ENCODE data around the gene TMEM132D. TPM values are rescaled to one million over a fixed set of nuclear protein-coding genes. Genes with fewer than 3 reads are reported as not detected.

Gene TMEM132D
- total and polyA plus RNA-seq, 5 donors from 2014 or later = not detected

DNA sequence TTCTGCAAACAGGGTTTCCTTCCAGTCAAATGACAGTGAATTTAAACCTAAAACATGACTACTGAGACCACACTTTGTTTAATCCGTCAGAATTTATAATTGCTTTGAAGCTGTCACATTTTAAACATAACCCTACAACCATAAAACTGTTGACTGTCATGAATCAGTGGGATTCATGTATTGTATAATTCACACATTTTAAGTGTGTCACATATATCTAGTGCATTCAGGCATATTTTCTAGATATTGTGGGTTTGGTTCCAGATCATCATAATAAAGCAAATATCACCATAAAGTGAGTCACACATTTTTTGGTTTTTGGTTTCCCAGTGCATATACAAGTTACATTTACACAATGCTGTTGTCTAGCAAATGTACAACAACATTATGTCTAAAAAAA is 304.4 kb downstream of the TMEM132D start:
- ATAC-seq (ENCODE audit: low read depth in 2 of 2) (no peak), DNase-seq (no peak)
- H3K36me3 ChIP-seq (ENCODE audit: control insufficient read depth, insufficient read depth, low read length) = no peaks in the 10 kb centered on the region

DNA sequence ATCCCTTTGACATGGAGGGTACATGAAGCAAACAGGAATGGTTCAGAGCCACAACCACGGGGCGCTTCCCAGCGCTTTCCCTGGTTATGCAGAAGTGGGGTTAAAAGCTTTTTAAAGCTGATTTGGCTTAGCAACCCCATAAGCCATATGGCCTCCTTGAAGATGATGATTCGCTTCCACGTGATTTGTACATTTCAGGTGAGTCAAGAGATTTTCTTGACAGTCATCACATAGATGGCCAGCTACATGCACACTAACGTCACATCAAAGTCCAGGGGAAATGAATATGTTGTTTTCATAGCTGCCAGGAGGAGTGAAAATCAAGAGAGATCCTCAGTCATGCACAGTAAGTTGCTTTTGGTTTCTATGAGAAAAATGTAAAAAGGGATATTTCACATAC is 309.7 kb downstream of the TMEM132D start:
- Mint-ChIP-seq H3K4me1 (no peaks in the 10 kb centered on the region), H3K27ac (no peak overlapping the region), H3K9me3 (peaks cover 0 to 12% (median 6%) of the 10 kb centered on the region in 7 donors), H3K4me3 (no peak overlapping the region), H3K36me3 (no peaks in the 10 kb centered on the region), H3K27me3 (no peaks in the 10 kb centered on the region)
- no peaks in the 10 kb centered on the region for H3K9me3 ChIP-seq (ENCODE audit: control insufficient read depth in 2 of 2, low read length in 2 of 2)
- no peak overlapping the region for H3K4me3 ChIP-seq (ENCODE audit: low read depth, low read length)
- DNase-seq (no peak), ATAC-seq (ENCODE audit: low read depth in 2 of 2) (no peak)
- H3K27ac ChIP-seq (ENCODE audit: insufficient read depth, low read length, poor library complexity, severe bottlenecking) = no peak overlapping the region
- no peaks in the 10 kb centered on the region for H3K27me3 ChIP-seq (ENCODE audit: control insufficient read depth, insufficient read depth, low read length)
- H3K4me1 ChIP-seq (ENCODE audit: control insufficient read depth, insufficient read depth, low read length, poor library complexity, severe bottlenecking) = no peaks in the 10 kb centered on the region
- no peaks in the 10 kb centered on the region for H3K36me3 ChIP-seq (ENCODE audit: control insufficient read depth, insufficient read depth, low read length)

More for the DNA sequence above, 304.4 kb downstream of the TMEM132D start:
- Mint-ChIP-seq H3K36me3 (no peaks in the 10 kb centered on the region), H3K4me1 (no peaks in the 10 kb centered on the region), H3K27ac (no peak overlapping the region), H3K9me3 (peaks cover 0 to 24% (median 4%) of the 10 kb centered on the region in 7 donors), H3K4me3 (no peak overlapping the region), H3K27me3 (no peaks in the 10 kb centered on the region)
- Histone ChIP-seq H3K27ac (ENCODE audit: insufficient read depth, low read length, poor library complexity, severe bottlenecking) (no peak overlapping the region), H3K4me1 (ENCODE audit: control insufficient read depth, insufficient read depth, low read length, poor library complexity, severe bottlenecking) (no peaks in the 10 kb centered on the region), H3K4me3 (ENCODE audit: low read depth, low read length) (no peak overlapping the region), H3K27me3 (ENCODE audit: control insufficient read depth, insufficient read depth, low read length) (no peaks in the 10 kb centered on the region), H3K9me3 (ENCODE audit: control insufficient read depth in 2 of 2, low read length in 2 of 2) (no peaks in the 10 kb centered on the region)

DNA sequence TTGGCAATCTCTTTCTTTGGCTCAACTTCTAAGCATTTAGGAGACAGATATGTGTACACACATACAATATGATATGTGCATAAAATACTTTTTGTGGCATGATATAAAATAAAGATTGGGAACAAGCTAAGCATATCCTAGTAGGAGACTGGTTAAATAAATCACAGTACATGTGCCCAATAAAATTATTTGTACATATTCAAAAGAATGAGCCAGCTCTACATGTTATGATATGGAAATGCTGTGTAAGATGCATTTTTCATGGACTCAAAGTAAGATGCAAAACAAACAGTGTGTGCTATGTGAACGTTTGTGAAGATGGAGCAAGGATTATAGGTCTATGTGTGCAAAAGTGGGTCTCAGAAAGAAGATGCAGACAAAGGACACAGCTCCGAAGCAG is 311.4 kb downstream of the TMEM132D start:
- H3K36me3 Mint-ChIP-seq = no peaks in the 10 kb centered on the region
- Histone ChIP-seq H3K27ac (ENCODE audit: insufficient read depth, low read length, poor library complexity, severe bottlenecking) (no peak overlapping the region), H3K4me1 (ENCODE audit: control insufficient read depth, insufficient read depth, low read length, poor library complexity, severe bottlenecking) (no peaks in the 10 kb centered on the region), H3K9me3 (ENCODE audit: control insufficient read depth in 2 of 2, low read length in 2 of 2) (no peaks in the 10 kb centered on the region), H3K27me3 (ENCODE audit: control insufficient read depth, insufficient read depth, low read length) (no peaks in the 10 kb centered on the region), H3K4me3 (ENCODE audit: low read depth, low read length) (no peak overlapping the region), H3K36me3 (ENCODE audit: control insufficient read depth, insufficient read depth, low read length) (no peaks in the 10 kb centered on the region)
- DNase-seq (no peak), ATAC-seq (ENCODE audit: low read depth in 2 of 2) (no peak)
- H3K4me3 Mint-ChIP-seq = no peak overlapping the region
- peak overlapping the region in 1 of 3 donors; percentile 10 for H3K27ac Mint-ChIP-seq
- H3K27me3 Mint-ChIP-seq = no peaks in the 10 kb centered on the region
- no peaks in the 10 kb centered on the region for H3K4me1 Mint-ChIP-seq
- peaks cover 1 to 17% (median 6%) of the 10 kb centered on the region in 7 donors for H3K9me3 Mint-ChIP-seq

DNA sequence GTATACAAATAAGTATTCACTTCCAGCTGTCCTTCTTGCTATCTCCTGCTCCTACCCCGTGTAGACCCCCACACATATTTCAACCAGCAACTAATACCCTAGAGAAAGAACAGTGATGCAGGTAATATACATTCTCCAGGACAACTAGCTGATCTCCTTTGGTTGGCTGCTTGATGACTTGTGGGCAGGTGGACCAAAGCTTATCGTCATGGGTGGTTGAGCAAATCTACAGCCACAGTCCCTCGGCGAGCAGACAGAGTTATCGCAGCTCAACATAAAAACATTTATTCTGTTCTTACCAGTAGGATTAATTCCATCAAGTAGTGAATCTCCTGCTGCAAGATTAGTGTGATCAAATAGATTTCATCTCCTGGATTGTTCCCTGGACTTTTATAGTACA is 314.3 kb downstream of the TMEM132D start:
- peaks cover 3 to 29% (median 13%) of the 10 kb centered on the region in 7 donors for H3K9me3 Mint-ChIP-seq
- Histone ChIP-seq H3K36me3 (ENCODE audit: control insufficient read depth, insufficient read depth, low read length) (no peaks in the 10 kb centered on the region), H3K4me1 (ENCODE audit: control insufficient read depth, insufficient read depth, low read length, poor library complexity, severe bottlenecking) (no peaks in the 10 kb centered on the region), H3K27me3 (ENCODE audit: control insufficient read depth, insufficient read depth, low read length) (no peaks in the 10 kb centered on the region), H3K9me3 (ENCODE audit: control insufficient read depth in 2 of 2, low read length in 2 of 2) (no peaks in the 10 kb centered on the region), H3K4me3 (ENCODE audit: low read depth, low read length) (no peak overlapping the region), H3K27ac (ENCODE audit: insufficient read depth, low read length, poor library complexity, severe bottlenecking) (no peak overlapping the region)
- H3K27me3 Mint-ChIP-seq = no peaks in the 10 kb centered on the region
- no peak for DNase-seq
- no peaks in the 10 kb centered on the region for H3K36me3 Mint-ChIP-seq
- H3K27ac Mint-ChIP-seq = no peak overlapping the region
- no peak for ATAC-seq (ENCODE audit: low read depth in 2 of 2)
- H3K4me1 Mint-ChIP-seq = no peaks in the 10 kb centered on the region
- H3K4me3 Mint-ChIP-seq = no peak overlapping the region

DNA sequence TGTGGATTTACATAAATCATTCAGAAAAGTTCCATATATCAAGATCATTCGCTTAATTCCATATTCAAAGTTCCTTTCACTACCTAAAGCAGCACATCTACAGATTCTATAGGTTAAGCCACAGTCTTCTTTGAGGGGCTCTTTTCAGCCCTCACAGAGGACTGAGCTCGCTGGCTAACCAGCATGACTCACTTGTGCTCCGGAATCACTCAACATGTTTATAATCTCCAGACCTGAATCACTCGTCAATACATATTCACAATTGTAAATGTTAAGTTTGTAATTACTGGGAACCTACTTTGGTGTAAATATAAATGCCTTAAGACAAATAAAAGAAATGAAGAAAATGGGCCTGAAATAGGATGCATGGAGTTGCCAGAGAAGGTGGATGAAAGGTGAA is 315.7 kb downstream of the TMEM132D start:
- Mint-ChIP-seq H3K4me1 (no peaks in the 10 kb centered on the region), H3K27me3 (no peaks in the 10 kb centered on the region), H3K27ac (no peak overlapping the region), H3K4me3 (no peak overlapping the region), H3K36me3 (no peaks in the 10 kb centered on the region), H3K9me3 (peaks cover 4 to 29% (median 13%) of the 10 kb centered on the region in 7 donors)
- ATAC-seq (ENCODE audit: low read depth in 2 of 2) = no peak
- no peaks in the 10 kb centered on the region for H3K27me3 ChIP-seq (ENCODE audit: control insufficient read depth, insufficient read depth, low read length)
- no peak for DNase-seq
- H3K4me3 ChIP-seq (ENCODE audit: low read depth, low read length) = no peak overlapping the region
- H3K36me3 ChIP-seq (ENCODE audit: control insufficient read depth, insufficient read depth, low read length) = no peaks in the 10 kb centered on the region
- no peaks in the 10 kb centered on the region for H3K9me3 ChIP-seq (ENCODE audit: control insufficient read depth in 2 of 2, low read length in 2 of 2)
- no peaks in the 10 kb centered on the region for H3K4me1 ChIP-seq (ENCODE audit: control insufficient read depth, insufficient read depth, low read length, poor library complexity, severe bottlenecking)
- no peak overlapping the region for H3K27ac ChIP-seq (ENCODE audit: insufficient read depth, low read length, poor library complexity, severe bottlenecking)

DNA sequence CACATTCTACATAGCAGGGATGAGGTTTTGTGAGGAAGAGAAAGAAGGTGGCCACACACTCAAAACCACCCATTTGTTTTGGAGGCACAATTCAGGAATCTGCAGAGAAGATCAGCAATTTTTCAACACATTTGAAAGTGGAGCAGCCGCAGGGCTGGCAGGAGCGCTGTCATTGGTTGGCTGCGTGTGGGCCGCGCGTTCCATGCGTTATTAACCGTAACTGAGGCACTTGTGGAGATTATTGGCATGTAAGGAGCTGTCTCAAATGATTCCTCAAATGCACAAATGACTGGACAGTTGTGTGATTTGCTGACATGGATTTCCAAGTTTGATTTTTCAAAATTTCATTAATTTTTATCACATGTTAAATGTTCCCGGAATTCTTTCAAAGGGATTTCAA is 318.5 kb downstream of the TMEM132D start:
- Mint-ChIP-seq H3K36me3 (no peaks in the 10 kb centered on the region), H3K4me1 (no peaks in the 10 kb centered on the region), H3K4me3 (no peak overlapping the region), H3K27me3 (no peaks in the 10 kb centered on the region), H3K9me3 (peaks cover 1 to 36% (median 12%) of the 10 kb centered on the region in 7 donors), H3K27ac (no peak overlapping the region)
- Histone ChIP-seq H3K36me3 (ENCODE audit: control insufficient read depth, insufficient read depth, low read length) (no peaks in the 10 kb centered on the region), H3K4me1 (ENCODE audit: control insufficient read depth, insufficient read depth, low read length, poor library complexity, severe bottlenecking) (no peaks in the 10 kb centered on the region), H3K27ac (ENCODE audit: insufficient read depth, low read length, poor library complexity, severe bottlenecking) (no peak overlapping the region), H3K4me3 (ENCODE audit: low read depth, low read length) (no peak overlapping the region), H3K27me3 (ENCODE audit: control insufficient read depth, insufficient read depth, low read length) (no peaks in the 10 kb centered on the region), H3K9me3 (ENCODE audit: control insufficient read depth in 2 of 2, low read length in 2 of 2) (no peaks in the 10 kb centered on the region)
- DNase-seq (no peak), ATAC-seq (ENCODE audit: low read depth in 2 of 2) (no peak)

DNA sequence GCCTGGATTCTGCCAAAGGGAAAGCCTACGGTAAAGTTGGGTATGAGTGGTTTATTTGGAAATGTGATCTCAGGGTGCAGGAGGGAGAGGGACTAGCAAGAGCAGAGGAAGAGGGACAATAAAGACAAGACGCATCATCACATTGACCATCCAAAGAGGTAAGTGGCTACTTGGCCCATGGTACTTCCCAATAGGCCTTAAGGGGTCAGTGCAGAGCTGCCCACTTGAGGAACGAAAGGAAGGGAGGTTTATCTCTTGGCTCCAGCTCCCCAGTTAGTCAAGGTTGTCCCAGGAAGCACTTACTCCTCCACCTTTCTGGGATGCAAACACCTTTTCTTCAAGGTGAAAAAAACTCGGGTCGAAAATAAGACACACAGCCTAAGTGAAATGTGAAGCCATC is 323.9 kb downstream of the TMEM132D start:
- ATAC-seq (ENCODE audit: low read depth in 2 of 2) = no peak
- no peak overlapping the region for H3K27ac ChIP-seq (ENCODE audit: insufficient read depth, low read length, poor library complexity, severe bottlenecking)
- Mint-ChIP-seq H3K36me3 (peaks cover 4% of the 10 kb centered on the region), H3K4me3 (no peak overlapping the region), H3K9me3 (peaks cover 0 to 26% (median 9%) of the 10 kb centered on the region in 7 donors), H3K27me3 (no peaks in the 10 kb centered on the region), H3K27ac (no peak overlapping the region), H3K4me1 (no peaks in the 10 kb centered on the region)
- no peaks in the 10 kb centered on the region for H3K9me3 ChIP-seq (ENCODE audit: control insufficient read depth in 2 of 2, low read length in 2 of 2)
- H3K4me3 ChIP-seq (ENCODE audit: low read depth, low read length) = no peak overlapping the region
- no peaks in the 10 kb centered on the region for H3K36me3 ChIP-seq (ENCODE audit: control insufficient read depth, insufficient read depth, low read length)
- no peak for DNase-seq
- no peaks in the 10 kb centered on the region for H3K4me1 ChIP-seq (ENCODE audit: control insufficient read depth, insufficient read depth, low read length, poor library complexity, severe bottlenecking)
- H3K27me3 ChIP-seq (ENCODE audit: control insufficient read depth, insufficient read depth, low read length) = no peaks in the 10 kb centered on the region

DNA sequence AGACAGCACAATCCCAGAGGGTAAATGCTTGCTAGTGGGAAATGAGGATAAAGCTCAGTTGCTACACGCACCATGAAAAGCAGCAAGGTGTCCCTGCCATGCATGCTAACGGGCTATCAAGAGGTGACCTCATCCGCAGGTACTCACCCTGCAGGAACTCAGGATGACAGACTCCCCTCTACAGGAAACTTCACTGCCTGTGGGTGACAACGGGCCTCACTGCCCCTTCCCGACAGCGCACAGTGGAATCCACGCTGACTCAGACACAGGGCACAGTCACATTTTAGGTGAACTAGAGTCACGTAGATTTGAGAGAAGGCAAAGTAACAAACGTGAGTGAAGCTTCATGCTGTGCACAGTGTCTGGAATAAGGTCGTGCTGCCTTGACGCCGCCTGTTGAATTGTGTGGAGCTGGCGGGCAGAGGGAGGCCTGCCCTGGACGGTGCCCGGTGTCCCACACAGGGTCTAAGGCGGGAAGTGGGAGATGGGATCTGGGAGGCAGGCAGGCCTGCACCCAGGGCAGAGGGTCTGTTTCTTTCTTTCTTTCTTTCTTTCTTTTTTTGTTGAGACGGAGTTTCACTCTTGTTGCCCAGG is 331.8 kb downstream of the TMEM132D start:
- no peaks in the 10 kb centered on the region for H3K36me3 Mint-ChIP-seq
- H3K4me1 Mint-ChIP-seq = no peaks in the 10 kb centered on the region
- no peak overlapping the region for H3K4me3 Mint-ChIP-seq
- H3K36me3 ChIP-seq (ENCODE audit: control insufficient read depth, insufficient read depth, low read length) = no peaks in the 10 kb centered on the region
- no peak for DNase-seq
- no peak overlapping the region for H3K4me3 ChIP-seq (ENCODE audit: low read depth, low read length)
- H3K9me3 Mint-ChIP-seq = peaks cover 0 to 8% (median 7%) of the 10 kb centered on the region in 7 donors
- no peaks in the 10 kb centered on the region for H3K27me3 ChIP-seq (ENCODE audit: control insufficient read depth, insufficient read depth, low read length)
- H3K9me3 ChIP-seq (ENCODE audit: control insufficient read depth in 2 of 2, low read length in 2 of 2) = no peaks in the 10 kb centered on the region
- no peaks in the 10 kb centered on the region for H3K4me1 ChIP-seq (ENCODE audit: control insufficient read depth, insufficient read depth, low read length, poor library complexity, severe bottlenecking)
- H3K27me3 Mint-ChIP-seq = no peaks in the 10 kb centered on the region
- peak overlapping the region in 1 of 3 donors; percentile 63 for H3K27ac Mint-ChIP-seq
- ATAC-seq (ENCODE audit: low read depth in 2 of 2) = no peak
- H3K27ac ChIP-seq (ENCODE audit: insufficient read depth, low read length, poor library complexity, severe bottlenecking) = no peak overlapping the region
